Fibroblast of villous mesenchyme (primary cell): ENCODE data around the gene TNS3. TPM values are rescaled to one million over a fixed set of nuclear protein-coding genes. Genes with fewer than 3 reads are reported as not detected.
A peak's percentile ranks its signal among the peaks of the same experiment; 100 is the strongest.

Experiments used
- DNase-seq: peaks from one replicate; pipeline ENCODE4 v3.0.0-alpha.2; 2010; ENCODE audit warnings: low read depth
- H3K4me3 ChIP-seq: 2 replicates; pipeline ENCODE4 v1.5.1; 2011; ENCODE audit warnings: low read depth, mild to moderate bottlenecking, low read length
- total RNA-seq: library from RNA; depleted of rRNA; stranded (reverse); fragments of >200 nt; gene quantifications from 2 replicates; pipeline ENCODE4 v1.2.3, GENCODE V29; 2012
- TF ChIP-seq, protein P1 (sequence below): IDR thresholded peaks from 2 replicates; pipeline ENCODE4 v1.5.1; 2012; ENCODE audit warnings: low read depth, mild to moderate bottlenecking, low read length; ENCODE audit not compliant: insufficient read depth

The TNS3 gene
- total RNA-seq, 1 donor, result 202 TPM

DNA sequence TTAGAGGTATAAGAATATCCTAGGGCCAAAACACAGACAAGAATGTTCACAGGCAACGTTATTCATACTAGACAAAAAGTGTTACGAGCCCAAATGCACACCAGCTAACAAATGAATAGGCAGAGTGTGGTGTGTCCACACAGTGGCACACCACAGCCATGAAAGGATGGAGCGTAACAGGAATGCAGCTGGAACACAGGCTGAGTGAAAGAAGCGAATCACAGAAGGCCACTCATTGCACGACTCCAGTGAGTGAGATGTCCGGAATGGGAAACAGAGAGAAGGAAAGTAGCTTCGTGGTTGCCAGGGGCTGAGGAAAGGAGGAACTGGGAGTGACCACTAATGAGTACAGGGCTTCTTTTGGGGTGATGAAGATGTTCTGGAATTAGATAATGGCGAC lies 198.8 kb downstream of the TNS3 start:
- no peak overlapping the region for H3K4me3 ChIP-seq
- no peak for DNase-seq
- TF ChIP-seq, protein P1, sequence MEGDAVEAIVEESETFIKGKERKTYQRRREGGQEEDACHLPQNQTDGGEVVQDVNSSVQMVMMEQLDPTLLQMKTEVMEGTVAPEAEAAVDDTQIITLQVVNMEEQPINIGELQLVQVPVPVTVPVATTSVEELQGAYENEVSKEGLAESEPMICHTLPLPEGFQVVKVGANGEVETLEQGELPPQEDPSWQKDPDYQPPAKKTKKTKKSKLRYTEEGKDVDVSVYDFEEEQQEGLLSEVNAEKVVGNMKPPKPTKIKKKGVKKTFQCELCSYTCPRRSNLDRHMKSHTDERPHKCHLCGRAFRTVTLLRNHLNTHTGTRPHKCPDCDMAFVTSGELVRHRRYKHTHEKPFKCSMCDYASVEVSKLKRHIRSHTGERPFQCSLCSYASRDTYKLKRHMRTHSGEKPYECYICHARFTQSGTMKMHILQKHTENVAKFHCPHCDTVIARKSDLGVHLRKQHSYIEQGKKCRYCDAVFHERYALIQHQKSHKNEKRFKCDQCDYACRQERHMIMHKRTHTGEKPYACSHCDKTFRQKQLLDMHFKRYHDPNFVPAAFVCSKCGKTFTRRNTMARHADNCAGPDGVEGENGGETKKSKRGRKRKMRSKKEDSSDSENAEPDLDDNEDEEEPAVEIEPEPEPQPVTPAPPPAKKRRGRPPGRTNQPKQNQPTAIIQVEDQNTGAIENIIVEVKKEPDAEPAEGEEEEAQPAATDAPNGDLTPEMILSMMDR, result no peak

DNA sequence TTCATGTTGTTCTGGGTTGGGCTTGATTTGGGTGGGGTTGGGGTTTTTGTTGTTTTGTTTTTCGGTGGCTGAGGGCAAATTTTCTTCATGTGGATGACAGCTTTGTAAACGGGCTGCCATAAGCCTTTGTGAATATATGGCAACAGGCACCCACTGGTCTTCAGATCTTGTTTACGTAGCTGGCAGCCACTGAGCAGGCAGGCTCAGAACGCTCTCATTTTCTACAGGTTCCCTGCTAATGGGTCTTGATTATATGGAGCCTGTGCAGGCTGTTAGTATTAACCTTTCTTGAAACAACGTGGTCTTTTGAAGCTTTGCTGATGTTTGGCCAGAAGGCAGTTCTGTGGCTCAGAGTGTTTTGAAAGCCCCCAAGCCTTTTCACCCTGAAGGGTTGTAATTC lies 199.7 kb downstream of the TNS3 start:
- no peak overlapping the region for H3K4me3 ChIP-seq
- no peak for DNase-seq
- TF ChIP-seq, protein P1, result no peak

DNA sequence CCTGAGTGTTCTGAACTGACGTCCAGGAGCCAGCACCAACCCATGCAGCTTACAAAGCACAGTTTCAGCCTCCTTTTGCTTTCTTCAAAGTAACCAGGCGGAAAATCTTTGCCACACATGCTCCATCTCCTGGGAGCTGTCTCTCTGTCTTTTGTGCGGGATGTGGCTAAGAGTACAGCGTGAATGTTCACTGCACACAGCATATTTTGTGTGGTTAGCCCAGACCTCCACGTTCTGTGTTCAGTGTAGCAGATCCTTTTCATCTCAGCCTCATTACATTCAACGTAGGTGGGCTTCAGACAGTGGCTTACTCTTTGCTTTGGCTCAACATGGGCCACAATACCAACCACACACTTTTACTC lies 200.8 kb downstream of the TNS3 start:
- H3K4me3 ChIP-seq, result no peak overlapping the region
- no peak for DNase-seq
- TF ChIP-seq, protein P1, result no peak

DNA sequence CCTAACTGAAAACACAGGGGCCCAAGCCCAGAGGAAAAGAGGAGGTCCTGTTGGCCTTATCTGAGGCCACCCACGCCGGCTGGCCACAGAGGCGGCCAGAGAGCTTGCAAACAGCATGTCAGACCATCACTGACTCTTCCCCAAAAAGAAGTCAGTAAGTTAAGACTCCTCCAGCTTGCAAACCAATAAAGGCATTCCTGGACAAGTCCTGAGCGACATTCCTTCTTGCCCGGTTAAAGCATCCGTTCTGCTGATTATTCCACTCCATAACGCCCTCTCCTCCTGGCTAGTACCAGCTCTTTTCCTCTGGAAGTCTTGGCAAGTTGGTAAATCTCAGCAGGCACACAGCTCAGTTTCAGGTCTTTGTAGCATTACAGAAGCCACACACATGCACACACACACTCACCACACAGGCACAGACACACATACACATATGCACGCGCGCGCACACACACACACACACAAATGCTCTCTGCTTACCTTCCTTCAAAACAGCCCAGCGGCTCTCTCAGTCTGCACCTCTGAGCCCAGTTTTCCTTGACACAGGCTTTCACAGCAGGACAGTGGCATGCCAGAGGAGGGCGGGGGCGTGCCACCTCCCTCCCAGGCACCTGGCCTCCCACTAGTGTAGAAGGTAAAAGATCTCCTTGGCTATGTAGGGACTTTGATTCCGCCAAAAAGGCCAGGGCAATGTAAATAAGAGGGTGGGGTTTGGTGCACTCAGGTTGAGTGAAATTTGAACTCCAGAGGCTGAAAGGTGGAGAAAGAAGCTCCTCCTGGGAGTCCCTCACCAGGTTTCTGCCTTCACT lies 201.4 kb downstream of the TNS3 start:
- no peak overlapping the region for H3K4me3 ChIP-seq
- TF ChIP-seq, protein P1, result no peak
- DNase-seq, result peak; percentile 81

DNA sequence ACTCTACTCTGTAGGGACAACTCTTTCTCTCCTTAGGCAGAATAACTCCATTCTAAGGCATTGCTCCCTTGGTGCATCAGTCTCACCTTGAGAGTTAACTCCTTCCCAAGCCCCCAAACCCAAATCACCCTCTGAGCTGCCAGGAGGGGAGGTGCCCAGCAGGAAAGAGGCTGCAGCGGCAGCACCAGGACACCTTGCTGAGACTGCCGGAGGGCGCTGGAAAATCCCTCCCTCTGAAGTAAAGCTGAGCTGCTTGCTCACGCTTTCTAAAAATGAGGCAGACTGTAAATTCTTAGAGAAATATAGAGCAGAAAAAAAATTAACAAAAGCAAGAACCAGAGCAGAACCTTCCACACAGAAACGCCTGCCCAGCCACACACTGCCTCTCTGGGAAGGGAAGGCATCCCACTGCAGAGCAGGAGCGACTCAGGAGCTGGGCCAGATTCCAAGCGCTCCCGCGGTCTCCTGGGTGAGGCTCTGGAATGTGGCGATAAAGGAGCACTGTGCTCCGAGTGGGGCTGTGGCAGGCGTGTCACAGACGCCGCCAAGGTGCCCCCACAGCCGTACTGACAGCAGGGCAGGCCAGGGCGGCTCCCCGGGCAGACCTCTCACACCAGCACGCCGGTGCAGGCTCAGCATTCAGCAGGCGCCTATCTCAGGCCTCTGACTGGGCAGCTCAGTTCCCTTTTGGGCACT lies 202.1 kb downstream of the TNS3 start:
- DNase-seq, result peak; percentile 66
- H3K4me3 ChIP-seq, result no peak overlapping the region
- TF ChIP-seq, protein P1, result no peak

DNA sequence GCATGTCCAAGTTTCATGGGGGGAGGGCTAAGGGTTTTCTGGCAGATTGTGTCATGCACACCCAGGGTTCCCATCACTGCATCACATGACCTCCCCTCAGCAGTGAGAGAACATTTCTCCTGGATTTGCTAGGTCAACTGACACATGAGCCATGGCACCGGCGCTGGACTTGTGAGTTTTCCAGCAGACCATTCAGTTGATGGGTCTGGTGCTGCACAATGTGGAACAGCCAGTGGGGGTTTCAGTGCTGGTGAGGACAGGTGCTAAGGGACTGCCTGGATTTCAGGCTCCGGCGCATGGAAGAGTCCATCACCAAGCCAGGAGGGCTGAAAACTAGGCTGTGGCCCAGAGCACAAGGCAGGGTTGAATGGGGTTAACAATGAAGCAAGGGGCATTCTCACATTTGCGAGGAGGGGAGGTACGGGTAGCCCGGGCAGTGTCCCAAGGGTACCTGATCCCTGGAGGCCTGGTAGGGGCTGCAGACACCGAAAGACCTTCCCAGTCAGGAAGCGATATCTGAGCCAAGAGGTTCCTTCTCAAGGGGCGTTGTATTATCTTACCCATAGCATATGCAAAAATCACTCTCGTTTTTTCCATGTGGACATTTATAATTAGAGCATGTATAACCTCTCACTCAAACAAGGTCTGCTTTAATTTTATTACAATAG lies 203.0 kb downstream of the TNS3 start:
- H3K4me3 ChIP-seq, result no peak overlapping the region
- DNase-seq, result no peak
- TF ChIP-seq, protein P1, result no peak
